K562 (cell line): Measurements from ENCODE around the gene FBXW9. TPM values are rescaled to one million over a fixed set of nuclear protein-coding genes. Genes with fewer than 3 reads are reported as not detected.
A peak's percentile ranks its signal among the peaks of the same experiment; 100 is the strongest.

Experiments
- ATAC-seq: fragments of 200-7000 bp; cut with Tn5 transposase; 3 replicates; pipeline ENCODE4 v1.9.1; 2020; ENCODE audit warnings: moderate library complexity
- BruUV-seq: library from RNA; stranded (reverse); fragments of 400-500 nt; replicated peaks from 2 replicates; lab custom pipeline; 2021; lab: Mats Ljungman, UMichigan
- CTCF ChIA-PET: fragments of 300-600 bp; formaldehyde crosslinking; extraction: SDS; loops from one replicate; lab custom pipeline; 2021; ENCODE audit warnings: low intra/inter-chr PET ratio; lab: Yijun Ruan, JAX
- POLR2A ChIA-PET: fragments of 300-600, 350-650 bp; sonication (Branson Sonifier 250); formaldehyde crosslinking; extraction: SDS; loops from one replicate; lab custom pipeline; 2021; ENCODE audit warnings: antibody characterized with exemption, inconsistent platforms; lab: Yijun Ruan, JAX
- DNase-seq, 4 experiments: peaks; one replicate each; pipeline versions ENCODE4 v3.0.0 to v3.0.0-alpha.2; 2011 to 2018; ENCODE audit warnings: low spot score in 3 of 4, mixed read lengths in 3 of 4; ENCODE audit errors: extremely low read depth in 1 of 4
- FAIRE-seq: peaks from 2 replicates; lab custom pipeline; 2011; peaks lifted over from hg19 to GRCh38; lab: Jason Lieb, UNC
- H2AFZ ChIP-seq: 2 replicates; pipeline ENCODE4 v1.6.0; 2011; ENCODE audit warnings: low read depth, low read length, control low read depth, inconsistent platforms
- H3K27ac ChIP-seq: fragments of 200-600 bp; 3 replicates; pipeline ENCODE4 v1.8.0; 2011; ENCODE audit warnings: low read depth, mild to moderate bottlenecking, control low read depth, inconsistent platforms, low read length, moderate library complexity, mixed read lengths; ENCODE audit errors: extremely low read depth
- H3K27me3 ChIP-seq, 2 experiments: fragments of 300-600 bp in 1 of 2; 2 replicates in 1 of 2; 3 replicates in 1 of 2; pipeline versions ENCODE4 v1.6.0 to v1.8.0; 2011; ENCODE audit warnings: inconsistent platforms in 2 of 2, low read length in 2 of 2, mild to moderate bottlenecking in 1 of 2, mixed read lengths in 1 of 2, moderate library complexity in 1 of 2; ENCODE audit not compliant: control insufficient read depth in 2 of 2, insufficient read depth in 2 of 2
- H3K36me3 ChIP-seq: fragments of 300-600 bp; 3 replicates; pipeline ENCODE4 v1.8.0; 2011; ENCODE audit warnings: mild to moderate bottlenecking, low read length, inconsistent platforms; ENCODE audit not compliant: control insufficient read depth, insufficient read depth
- H3K4me1 ChIP-seq, 2 experiments: fragments of 200-600 bp in 1 of 2; replicated peaks in 1 of 2; 2 replicates in 1 of 2; 3 replicates in 1 of 2; pipeline versions ENCODE4 v1.5.1 to v1.8.0; 2011; ENCODE audit warnings: inconsistent platforms in 2 of 2, low read length in 2 of 2, mild to moderate bottlenecking in 1 of 2, mixed read lengths in 1 of 2, moderate library complexity in 1 of 2; ENCODE audit not compliant: control insufficient read depth in 2 of 2, insufficient read depth in 2 of 2
- H3K4me2 ChIP-seq: 2 replicates; pipeline ENCODE4 v1.6.1; 2011; ENCODE audit warnings: low read length, control low read depth, inconsistent platforms, mixed read lengths; ENCODE audit not compliant: insufficient read depth
- H3K4me3 ChIP-seq: fragments of 200-600 bp; sonication (generic), shearing (Covaris generic); 2 replicates; pipeline ENCODE4 v1.5.1; 2016; ENCODE audit warnings: control low read depth, inconsistent platforms
- H3K79me2 ChIP-seq: fragments of 200-600 bp; 3 replicates; pipeline ENCODE4 v1.8.0; 2011; ENCODE audit warnings: low read length, inconsistent platforms; ENCODE audit not compliant: control insufficient read depth, insufficient read depth
- H3K9ac ChIP-seq, 2 experiments: 2 replicates each; pipeline versions ENCODE4 v1.6.0 to v1.6.1; 2011; ENCODE audit warnings: low read depth in 2 of 2, low read length in 2 of 2, control low read depth in 1 of 2, inconsistent platforms in 1 of 2, mild to moderate bottlenecking in 1 of 2, mixed read lengths in 1 of 2; ENCODE audit not compliant: insufficient read depth in 1 of 2
- H3K9me1 ChIP-seq: one replicate; pipeline ENCODE4 v1.6.0; 2011; ENCODE audit warnings: inconsistent platforms, mild to moderate bottlenecking, low read length, moderate library complexity; ENCODE audit not compliant: control insufficient read depth, insufficient read depth
- H3K9me3 ChIP-seq: replicated peaks from 2 replicates; pipeline ENCODE4 v1.5.1; 2011; ENCODE audit warnings: low read depth, low read length, inconsistent platforms; ENCODE audit not compliant: control insufficient read depth, insufficient read depth
- H4K20me1 ChIP-seq: replicated peaks from 2 replicates; pipeline ENCODE4 v1.6.1; 2011; ENCODE audit warnings: low read length, inconsistent platforms, mixed read lengths; ENCODE audit not compliant: control insufficient read depth, insufficient read depth
- BRD9 ChIP-seq: fragments of 450-650 bp; IDR thresholded peaks from 2 replicates; pipeline ENCODE4 v1.6.1; 2018; ENCODE audit warnings: low read depth; ENCODE audit not compliant: partially characterized antibody
- CHCHD3 ChIP-seq: fragments of 250-450 bp; sonication (Bioruptor Pico); IDR thresholded peaks from 2 replicates; pipeline ENCODE4 v2.1.2; 2022; ENCODE audit warnings: mild to moderate bottlenecking
- GABPB1 ChIP-seq: sonication (generic); formaldehyde crosslinking; IDR thresholded peaks from 2 replicates; pipeline ENCODE4 v1.8.0; 2022; ENCODE audit warnings: mild to moderate bottlenecking, missing genetic modification reagents
- IFI16 ChIP-seq: fragments of 250-450 bp; sonication (Bioruptor Pico); IDR thresholded peaks from 2 replicates; pipeline ENCODE4 v2.1.2; 2022; ENCODE audit warnings: mild to moderate bottlenecking, inconsistent platforms
- NONO ChIP-seq, 2 experiments: fragments of 200-400 bp in 1 of 2; fragments of 450-650 bp in 1 of 2; formaldehyde crosslinking in 1 of 2; IDR thresholded peaks; 2 replicates each; pipeline ENCODE4 v1.6.1; 2017; ENCODE audit warnings: low read depth in 2 of 2, mild to moderate bottlenecking in 2 of 2, moderate library complexity in 2 of 2, low read length in 1 of 2
- RBM25 ChIP-seq: fragments of 200-400 bp; formaldehyde crosslinking; IDR thresholded peaks from 2 replicates; pipeline ENCODE4 v1.6.1; 2018; ENCODE audit warnings: low read length, low read depth, moderate library complexity; ENCODE audit not compliant: severe bottlenecking
- TCF15 ChIP-seq: fragments of 250-450 bp; sonication (Bioruptor Pico); IDR thresholded peaks from 2 replicates; pipeline ENCODE4 v1.8.0; 2022; ENCODE audit warnings: moderate library complexity, mild to moderate bottlenecking, inconsistent platforms
- TFAP4 ChIP-seq: sonication (generic); formaldehyde crosslinking; IDR thresholded peaks from 2 replicates; pipeline ENCODE4 v1.8.0; 2022; ENCODE audit warnings: missing genetic modification reagents, mild to moderate bottlenecking, moderate library complexity, borderline replicate concordance
- WGBS: fragments of 100-300 bp; shearing (Covaris generic); methylation state at CpG from one replicate; pipeline ENCODE4 v1.1.6; 2016; ENCODE audit warnings: low coverage, mixed read lengths; ENCODE audit not compliant: insufficient coverage; ENCODE audit errors: missing lambda C conversion rate; 5-methylcytosine and 5-hydroxymethylcytosine counted together
- in situ Hi-C: fragments of 300-500 bp; cut with MboI; formaldehyde crosslinking; loops from 4 replicates; pipeline ENCODE4 v1.15.0; 2018; ENCODE audit warnings: inconsistent platforms, mixed read lengths
- intact Hi-C: fragments of 100-400 bp; cut with micrococcal nuclease; formaldehyde crosslinking; loops from 2 replicates; pipeline ENCODE4 v1.14.2; 2022
- polyA plus RNA-seq, 8 experiments: library from polyadenylated mRNA; depleted of rRNA in 4 of 8; stranded (reverse) in 5 of 8; unstranded in 3 of 8; fragments of >200 nt; fragmentation: Nextera tagmentation in 2 of 8; fragmentation: Illumina TruSeq in 1 of 8; extraction: Ambion mirVana in 2 of 8; extraction: Trizol in 1 of 8; gene quantifications; 2 replicates each; pipeline versions ENCODE4 v1.2.1 to v1.2.3, GENCODE V29; 2011 to 2014; ENCODE audit warnings: inconsistent platforms in 1 of 8, missing spikeins in 1 of 8
- total RNA-seq, 7 experiments: library from RNA; depleted of rRNA in 6 of 7; stranded (reverse); fragments of >200 nt in 6 of 7; fragmentation: Illumina TruSeq in 2 of 7; extraction: Trizol in 2 of 7; gene quantifications; 2 replicates each; pipeline versions ENCODE4 v1.2.1 to v1.2.3, GENCODE V29; 2011 to 2021; ENCODE audit warnings: low replicate concordance in 1 of 7
- TF ChIP-seq, protein P1 (sequence below): fragments of 250-450 bp; sonication (Bioruptor Pico); IDR thresholded peaks from 2 replicates; pipeline ENCODE4 v1.5.1; 2021; ENCODE audit warnings: mild to moderate bottlenecking

FBXW9 gene
- total and polyA plus RNA-seq, 9 of the 15 experiments (the other 6 are each of a cell fraction or from before 2014, with no cell fraction given): 0.23 to 21.7 (median 6.2) TPM

GRCh38 chr19:12695514-12695913, 917 bp downstream of the FBXW9 start:
- Histone ChIP-seq H3K4me3 (peak overlapping the region; percentile 82), H3K36me3 (peaks cover 50% of the 10 kb centered on the region), H3K9me3 (no peaks in the 10 kb centered on the region), H4K20me1 (no peaks in the 10 kb centered on the region), H3K9ac (peak overlapping the region; percentile 42 to 93; a peak in 3 of 4 replicates), H3K9me1 (no peaks in the 10 kb centered on the region), H3K27ac (peak overlapping the region; percentile 22; the same call in 2 of the 3 replicates), H2AFZ (no peak overlapping the region)
- BruUV-seq: no TSS peak
- no peak for TF ChIP-seq CHCHD3 (CRISPR knock-in tag)
- TF ChIP-seq, all 486 proteins: peak for 0
- DNase-seq: no peak
- peaks cover 0 to 30% of the 10 kb centered on the region in 2 experiments; a peak in 3 of 5 replicates for H3K4me1 ChIP-seq
- H3K79me2 ChIP-seq: peaks cover 7% of the 10 kb centered on the region; the same call in 1 of the 3 replicates
- no peak for ATAC-seq
- no peaks in the 10 kb centered on the region; a peak in 1 of 5 replicates for H3K27me3 ChIP-seq
- in situ Hi-C loops: no loop called here
- H3K4me2 ChIP-seq: peak overlapping the region; percentile 91
- FAIRE-seq: no peak
- ChIA-PET POLR2A (interaction anchor here (0.7 to 2.6 kb wide), 3 partner anchors 10 to 488 kb away, joined by 3 to 21 read pairs (median 4); no protein-coding TSS in a partner anchor), CTCF (no interaction called here)
- intact Hi-C loops: no loop called here
- 50% methylated on average over 1 of the region's 1 CpG for WGBS

GRCh38 chr19:12695096-12695495, 1.3 kb downstream of the FBXW9 start:
- DNase-seq (no peak), ATAC-seq (no peak), FAIRE-seq (no peak)
- no peak overlapping the region for H3K27ac ChIP-seq
- peak overlapping the region; percentile 91; the same call in 1 of the 2 replicates for H3K4me2 ChIP-seq
- in situ Hi-C loops: no loop called here
- no peaks in the 10 kb centered on the region; a peak in 1 of 5 replicates for H3K27me3 ChIP-seq
- TF ChIP-seq TFAP4 (no peak), GABPB1 (CRISPR knock-in tag) (no peak), NONO (IDR thresholded peaks at IDR 0.05; ENCODE audit: low read depth in 2 of 2, low read length in 1 of 2) (no peak), IFI16 (CRISPR knock-in tag) (no peak), TCF15 (CRISPR knock-in tag) (no peak), RBM25 (no peak), BRD9 (no peak)
- TF ChIP-seq, protein P1, sequence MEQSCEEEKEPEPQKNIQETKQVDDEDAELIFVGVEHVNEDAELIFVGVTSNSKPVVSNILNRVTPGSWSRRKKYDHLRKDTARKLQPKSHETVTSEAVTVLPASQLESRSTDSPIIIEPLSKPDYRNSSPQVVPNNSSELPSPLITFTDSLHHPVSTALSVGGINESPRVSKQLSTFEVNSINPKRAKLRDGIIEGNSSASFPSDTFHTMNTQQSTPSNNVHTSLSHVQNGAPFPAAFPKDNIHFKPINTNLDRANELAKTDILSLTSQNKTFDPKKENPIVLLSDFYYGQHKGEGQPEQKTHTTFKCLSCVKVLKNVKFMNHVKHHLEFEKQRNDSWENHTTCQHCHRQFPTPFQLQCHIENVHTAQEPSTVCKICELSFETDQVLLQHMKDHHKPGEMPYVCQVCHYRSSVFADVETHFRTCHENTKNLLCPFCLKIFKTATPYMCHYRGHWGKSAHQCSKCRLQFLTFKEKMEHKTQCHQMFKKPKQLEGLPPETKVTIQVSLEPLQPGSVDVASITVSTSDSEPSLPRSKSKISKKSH: no peak
- ChIA-PET CTCF (no interaction called here), POLR2A (interaction anchor here (0.7 to 2.6 kb wide), 2 partner anchors 10 to 488 kb away, joined by 3 to 21 read pairs; no protein-coding TSS in a partner anchor)
- H3K9me1 ChIP-seq: no peaks in the 10 kb centered on the region
- peaks cover 0 to 30% of the 10 kb centered on the region in 2 experiments; a peak in 3 of 5 replicates for H3K4me1 ChIP-seq
- BruUV-seq: no TSS peak
- no peak overlapping the region for H2AFZ ChIP-seq
- 52% methylated on average over 2 of the region's 2 CpGs for WGBS
- H3K79me2 ChIP-seq: peaks cover 7% of the 10 kb centered on the region; the same call in 1 of the 3 replicates
- H4K20me1 ChIP-seq: no peaks in the 10 kb centered on the region
- peak overlapping the region; percentile 42 to 93; a peak in 2 of 4 replicates for H3K9ac ChIP-seq
- H3K9me3 ChIP-seq: no peaks in the 10 kb centered on the region
- intact Hi-C loops: no loop called here
- H3K36me3 ChIP-seq: peaks cover 50% of the 10 kb centered on the region
- H3K4me3 ChIP-seq: peak overlapping the region; percentile 82
